K562 treated with DMSO at 1 percent for 48 hours (cell line): ENCODE measurements around the gene TBPL2. TPM values are rescaled to one million over a fixed set of nuclear protein-coding genes. Genes with fewer than 3 reads are reported as not detected.

Experiments used
- total RNA-seq: library from RNA; unstranded; fragments of 300-600 nt; gene quantifications from 2 replicates; pipeline ENCODE4 v1.2.3, GENCODE V29; 2022; ENCODE audit warnings: low replicate concordance; ENCODE audit errors: extremely low read depth

The TBPL2 gene
- not detected in 2 replicates for total RNA-seq

DNA sequence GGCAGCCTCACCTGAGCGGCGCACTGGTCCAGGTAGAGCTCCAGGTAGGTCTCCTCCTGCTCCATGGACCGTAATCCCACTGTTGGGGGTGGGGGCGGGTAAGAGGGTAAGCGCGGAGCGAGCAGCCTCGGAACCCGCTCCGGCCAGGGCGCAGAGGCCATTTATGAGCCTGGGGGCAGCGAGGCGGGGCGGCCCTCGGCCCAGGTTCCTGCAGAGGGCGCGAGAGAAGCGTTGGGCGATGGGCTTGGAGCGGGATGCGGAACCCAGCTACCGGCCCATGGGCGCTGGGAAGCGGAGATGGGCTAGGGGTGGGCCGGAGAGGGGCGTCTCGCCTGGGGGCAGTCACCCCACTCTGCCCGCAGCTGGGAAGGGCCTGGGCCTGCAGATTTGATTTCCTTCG lies at the start of gene TBPL2:
TBPL2 (minus strand) TSS at position 232 of the 400 bp plus-strand sequence; CDS start at position 65, 167 bp downstream.

GRCh38 chr14:55411426-55412389 lies 28.7 kb downstream of the TBPL2 start, which contains the start of gene ATG14:
ATG14 (minus strand) TSS chr14:55411830; CDS start chr14:55411822, 8 bp downstream.

Other genes with a start within 250 kb of the TBPL2 start
- not detected in 2 replicates for gene DLGAP5, start 249.0 kb downstream of the TBPL2 start, total RNA-seq
- not detected in 2 replicates for gene FBXO34, start 169.2 kb downstream of the TBPL2 start, total RNA-seq
- gene ATG14, start 28.8 kb downstream of the TBPL2 start, total RNA-seq = not detected in 2 replicates
- not detected in 2 replicates for gene KTN1, start 139.6 kb upstream of the TBPL2 start, total RNA-seq